ENCODE measurements around the gene TCF25.

GRCh38 chr16:89958068-89958467 lies 84.7 kb downstream of the TCF25 start:
- TF ChIP-seq POLR2A (IDR thresholded peaks at IDR 0.05) (no peak), CTCF (IDR thresholded peaks at IDR 0.05) (no peak)
